Adrenal gland (tissue), 5 donors: Measurements from ENCODE around the gene DMPK.

Source experiments
- CTCF ChIP-seq, 6 experiments: fragments of 450-650 bp in 4 of 6; fragments of 200-600 bp in 2 of 6; sonication (generic) in 1 of 6; IDR thresholded peaks; 1 replicate in 5 of 6; 2 replicates in 1 of 6; pipeline versions ENCODE4 v1.5.1 to v1.8.0; 2016 to 2021; ENCODE audit warnings: antibody characterized with exemption in 6 of 6, mild to moderate bottlenecking in 2 of 6, moderate library complexity in 1 of 6
- POLR2A ChIP-seq, 2 donors: fragments of 450-650 bp; IDR thresholded peaks; one replicate each; pipeline ENCODE4 v1.6.1; 2017; ENCODE audit warnings: antibody characterized with exemption in 2 of 2, mild to moderate bottlenecking in 2 of 2, moderate library complexity in 1 of 2
- donor health status: DM: no; HTN: no; CAD: no.

GRCh38 chr19:45793876-45794275, 11.6 kb upstream of the DMPK start:
- TF ChIP-seq CTCF (IDR thresholded peaks at IDR 0.05) (no peak), POLR2A (IDR thresholded peaks at IDR 0.05) (no peak)
